Stimulated activated CD8-positive, alpha-beta memory T cell treated with anti-CD3 and anti-CD28 coated beads, Interleukin-7, amount 100 ng/mL, for 4 hours (primary cell): ENCODE data around the gene IRF8.
"Not testable (repeated sequence)": the region's sequence is repeated elsewhere in the genome, so short reads cannot be mapped to it uniquely, and the experiment has no call there.

Experiments used
- DNase-seq, 2 donors: peaks; one replicate each; pipeline ENCODE4 v3.0.0-alpha.2; 2020; ENCODE audit warnings: low read depth in 2 of 2

The IRF8 gene

DNA sequence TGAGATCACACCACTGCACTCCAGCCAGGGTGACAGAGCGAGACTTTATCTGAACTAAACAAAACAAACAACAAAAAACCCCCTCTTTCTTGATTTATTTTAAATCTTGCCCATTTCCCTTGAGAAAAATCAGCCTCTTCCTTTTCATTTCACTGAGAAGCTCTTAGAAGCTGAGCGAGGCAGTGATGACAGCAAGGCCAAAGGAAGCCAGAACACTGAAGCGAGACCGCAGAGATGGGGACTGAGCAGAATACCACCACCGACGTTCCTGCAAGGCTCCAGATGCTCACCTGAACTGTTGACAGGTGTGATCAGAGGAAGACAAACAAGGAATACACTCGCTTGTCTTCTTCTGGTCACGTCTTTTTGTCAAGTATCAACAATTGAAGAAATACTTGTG is 30.5 kb upstream of the IRF8 start:
- no peak for DNase-seq

GRCh38 chr16:85869206-85869605 is 29.8 kb upstream of the IRF8 start:
- DNase-seq: no peak

DNA sequence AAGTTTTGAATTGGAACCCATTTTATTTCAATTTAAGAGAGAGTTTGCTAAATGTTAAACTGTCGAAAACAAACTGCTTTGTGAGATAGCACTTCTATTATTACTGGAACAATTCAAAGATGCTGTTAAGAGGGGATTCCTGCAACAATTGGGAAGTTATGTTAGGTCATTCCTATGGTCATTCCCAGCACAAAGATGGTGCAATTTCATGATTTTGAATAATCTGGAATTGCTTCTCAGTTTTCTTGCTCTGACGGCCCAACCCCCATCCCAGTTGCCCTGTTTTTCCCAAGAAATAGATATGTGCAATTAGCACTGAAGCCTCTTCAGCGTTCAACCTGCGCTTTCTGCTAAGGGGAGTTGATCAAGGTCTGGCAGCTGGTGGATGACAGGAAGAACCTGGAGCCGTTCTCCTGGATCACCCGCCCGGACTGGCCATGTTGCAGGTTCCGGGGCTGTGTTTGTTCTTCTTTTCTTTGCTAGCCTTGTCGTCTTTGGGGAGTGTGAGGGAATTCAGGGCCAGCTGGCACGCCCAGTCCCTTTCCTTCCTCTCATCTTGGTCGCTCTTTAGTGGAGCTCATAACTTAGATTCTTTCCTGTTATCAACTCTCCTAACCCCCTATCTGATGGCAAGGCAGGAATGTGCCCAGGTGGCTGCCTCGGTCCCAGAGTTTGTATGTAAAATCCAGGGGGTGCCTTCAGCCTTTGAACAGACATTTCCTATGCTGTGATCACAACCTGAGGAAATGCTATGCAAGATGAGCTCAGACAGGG is 29.0 kb upstream of the IRF8 start:
- DNase-seq: no peak

DNA sequence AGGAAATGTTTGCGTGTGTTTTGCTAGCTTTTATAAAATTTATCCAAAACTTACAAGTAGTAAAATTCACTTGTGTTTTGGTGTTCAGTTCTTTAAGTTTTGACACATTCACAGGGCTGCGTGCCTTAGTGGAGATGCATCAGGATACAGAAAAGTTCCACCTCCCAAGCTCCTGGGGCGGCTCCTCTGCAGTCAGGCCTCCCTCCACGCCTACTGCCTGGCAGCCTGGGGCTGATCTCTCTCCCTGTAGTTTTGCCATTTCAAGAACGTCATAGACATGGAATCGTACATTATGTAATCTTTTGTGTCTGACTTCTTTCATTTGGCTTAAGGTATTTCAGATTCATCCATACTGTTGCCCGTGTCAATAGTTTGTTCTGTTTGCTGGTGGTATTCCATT is 27.2 kb upstream of the IRF8 start:
- DNase-seq: no peak

GRCh38 chr16:85872734-85873133 is 26.2 kb upstream of the IRF8 start:
- DNase-seq: no peak

GRCh38 chr16:85873153-85873552 is 25.8 kb upstream of the IRF8 start:
- DNase-seq: no peak

DNA sequence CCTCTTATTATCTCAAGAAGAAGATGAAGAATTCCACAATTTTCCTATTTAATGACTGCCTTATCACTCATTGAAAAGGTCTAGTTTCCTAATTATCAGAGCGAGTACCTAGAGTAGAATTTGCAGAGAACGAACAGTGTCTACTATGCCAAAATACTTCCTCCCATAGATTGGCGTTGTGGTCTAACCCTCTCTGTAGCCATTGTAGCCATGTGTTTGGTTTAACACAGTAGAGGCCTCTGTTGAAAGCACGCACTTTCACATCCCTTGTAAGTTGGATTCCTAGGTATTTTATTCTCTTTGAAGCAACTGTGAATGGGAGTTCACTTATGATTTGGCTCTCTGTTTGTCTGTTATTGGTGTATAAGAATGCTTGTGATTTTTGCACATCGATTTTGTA is 24.9 kb upstream of the IRF8 start:
- not testable (repeated sequence) for DNase-seq

DNA sequence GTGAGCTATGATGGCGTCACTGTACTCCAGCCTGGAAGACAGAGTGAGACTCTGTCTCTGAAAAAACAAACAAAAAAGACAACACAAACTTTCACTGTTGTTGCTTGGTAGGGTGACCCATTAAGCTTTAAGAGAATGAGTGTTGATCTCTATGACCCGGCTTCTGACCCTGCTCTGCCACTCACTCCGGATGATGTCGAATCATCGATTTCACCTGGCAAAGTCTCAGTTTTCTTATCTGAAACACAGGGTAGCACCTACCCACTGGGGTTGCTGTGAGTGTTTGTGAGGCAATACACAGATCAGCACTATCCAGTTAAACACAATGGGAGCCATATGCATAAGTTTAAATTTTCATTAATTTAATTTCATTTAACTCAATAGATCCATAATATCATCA is 20.6 kb upstream of the IRF8 start:
- no peak for DNase-seq

DNA sequence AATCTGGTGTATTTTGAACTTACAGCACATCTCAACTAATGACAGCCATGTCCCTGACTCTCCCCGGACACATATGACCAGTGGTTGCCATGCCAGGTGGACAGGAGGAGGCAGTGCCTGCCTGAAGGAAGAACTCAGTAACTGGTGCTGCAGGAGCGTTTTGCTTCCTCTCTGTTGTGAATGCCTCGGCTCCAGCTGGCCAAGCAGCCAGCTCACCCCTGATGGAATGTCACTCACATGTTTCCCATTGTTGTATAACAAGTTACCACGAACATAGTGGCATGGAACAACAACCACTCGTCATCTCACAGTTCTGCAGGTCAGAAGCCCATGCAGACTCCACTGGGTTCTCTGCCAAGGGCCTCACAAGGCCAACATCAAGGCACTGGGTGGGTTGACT is 20.1 kb upstream of the IRF8 start:
- no peak for DNase-seq

DNA sequence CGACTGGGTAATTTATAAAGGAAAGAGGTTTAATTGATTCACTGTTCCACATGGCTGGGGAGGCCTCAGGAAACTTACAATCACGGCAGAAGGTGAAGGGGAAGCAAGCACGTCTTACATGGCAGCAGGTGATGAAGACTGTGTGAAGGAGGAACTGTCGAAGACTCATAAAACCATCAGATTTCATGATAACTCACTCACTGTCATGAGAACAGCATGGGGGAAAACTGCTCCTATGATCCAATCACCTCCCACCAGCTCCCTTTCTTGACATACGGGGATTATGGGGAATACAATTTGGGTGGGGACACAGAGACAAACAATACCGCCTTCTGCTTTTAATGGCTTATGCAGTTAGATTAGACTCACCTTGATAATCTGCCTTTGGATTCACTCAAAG is 19.4 kb upstream of the IRF8 start:
- no peak for DNase-seq

GRCh38 chr16:85879975-85880831 is 18.8 kb upstream of the IRF8 start:
- no peak for DNase-seq

DNA sequence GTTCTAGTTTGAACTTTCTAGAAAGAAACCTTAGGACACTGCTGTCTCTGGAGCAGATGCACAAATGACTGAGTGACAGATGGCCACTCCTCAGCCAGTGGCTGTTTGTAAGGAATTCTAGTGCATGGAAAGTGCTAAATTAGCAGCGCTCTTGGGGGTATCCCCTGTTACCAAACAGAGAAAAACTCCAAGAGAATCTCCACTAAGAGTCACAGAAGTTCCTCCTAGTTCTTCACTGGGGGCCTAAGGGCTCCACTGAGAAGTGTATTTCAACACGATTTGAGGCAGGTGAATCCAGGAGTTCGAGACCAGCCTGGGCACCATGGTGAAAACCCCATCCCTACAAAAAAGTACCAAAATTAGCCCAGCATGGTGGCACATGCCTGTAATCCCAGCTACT is 18.1 kb upstream of the IRF8 start:
- no peak for DNase-seq

DNA sequence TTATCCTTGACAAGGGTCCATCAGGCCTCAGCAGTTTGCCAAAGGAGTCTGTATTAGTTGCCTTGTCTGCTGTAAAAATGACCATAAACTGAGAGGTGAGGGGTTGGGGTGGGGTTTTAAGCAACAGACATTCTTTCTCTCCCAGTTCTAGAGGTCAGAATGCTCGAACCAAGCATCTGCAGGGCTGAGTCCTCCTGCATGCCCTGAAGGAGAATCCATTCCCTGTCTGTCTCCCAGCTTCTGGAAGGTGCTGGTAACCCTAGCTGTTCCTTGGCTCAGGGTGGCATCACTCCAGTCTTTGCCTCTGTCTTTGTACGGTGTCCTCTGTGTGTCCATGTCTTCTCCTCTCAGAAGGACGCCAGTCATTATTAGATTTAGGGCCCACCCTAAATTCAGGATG is 17.5 kb upstream of the IRF8 start:
- DNase-seq: no peak

DNA sequence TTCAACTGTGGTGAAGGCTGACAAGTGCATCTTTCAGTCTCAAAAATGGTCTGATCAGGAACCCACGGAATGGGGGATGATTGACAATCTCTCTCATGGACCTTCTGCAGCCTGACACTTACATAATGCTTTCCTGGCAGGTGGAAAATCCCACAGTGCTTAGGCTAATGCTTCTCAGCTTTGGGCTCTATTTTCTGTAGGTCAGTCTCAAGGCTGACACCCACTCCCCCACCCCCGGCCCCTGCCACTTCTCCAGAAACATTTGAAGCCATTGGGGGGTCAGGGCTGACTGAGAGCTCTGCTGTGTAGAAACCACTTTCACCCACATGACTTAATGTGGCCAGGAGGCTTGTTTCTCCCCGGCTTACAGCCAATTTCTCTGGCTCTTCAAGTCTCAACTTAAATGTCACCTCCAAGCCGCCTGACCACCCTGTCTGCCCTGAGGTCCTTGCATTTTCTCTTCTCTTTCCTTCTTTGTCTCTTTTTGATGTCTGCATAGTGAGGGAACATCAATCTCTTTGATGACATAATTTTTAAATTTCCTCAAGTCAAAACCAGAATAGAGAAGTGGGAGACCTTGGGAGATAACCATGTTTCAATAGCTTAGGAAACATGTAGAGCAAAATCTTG is 16.7 kb upstream of the IRF8 start:
- DNase-seq: no peak

DNA sequence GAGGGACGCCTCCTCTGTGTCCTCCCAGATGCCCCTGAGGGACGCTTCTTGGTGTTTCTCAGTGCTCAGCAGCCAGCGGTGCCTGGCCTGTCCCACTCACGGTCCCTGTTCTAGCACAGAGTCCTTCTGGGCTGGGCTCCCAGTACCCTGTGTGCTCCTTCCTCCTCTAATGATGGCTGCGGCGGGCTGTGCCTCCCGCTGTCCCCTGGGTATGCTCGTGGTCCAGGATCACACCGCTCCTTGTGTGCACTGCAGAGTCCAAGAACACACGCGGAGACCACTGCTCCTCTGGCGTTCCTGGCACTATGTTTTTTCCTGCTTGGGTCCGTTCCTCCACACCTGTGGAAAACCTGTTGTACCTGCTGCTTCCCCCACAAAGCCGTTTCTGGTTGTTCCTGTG is 15.1 kb upstream of the IRF8 start:
- no peak for DNase-seq

GRCh38 chr16:85884808-85885463 is 14.0 kb upstream of the IRF8 start:
- DNase-seq: no peak

- DNase-seq: no peak
Observed at GRCh38 chr16:85885537-85885936, 13.4 kb upstream of the IRF8 start.

- DNase-seq: peak in 1 of 2 donors; percentile 26
Observed at GRCh38 chr16:85888405-85889331, 10.3 kb upstream of the IRF8 start.

GRCh38 chr16:85891033-85891775 is 7.8 kb upstream of the IRF8 start:
- no peak for DNase-seq

- DNase-seq: no peak
Observed at GRCh38 chr16:85891776-85892166, 7.2 kb upstream of the IRF8 start.
